ENCODE data around the gene GRN.

DNA sequence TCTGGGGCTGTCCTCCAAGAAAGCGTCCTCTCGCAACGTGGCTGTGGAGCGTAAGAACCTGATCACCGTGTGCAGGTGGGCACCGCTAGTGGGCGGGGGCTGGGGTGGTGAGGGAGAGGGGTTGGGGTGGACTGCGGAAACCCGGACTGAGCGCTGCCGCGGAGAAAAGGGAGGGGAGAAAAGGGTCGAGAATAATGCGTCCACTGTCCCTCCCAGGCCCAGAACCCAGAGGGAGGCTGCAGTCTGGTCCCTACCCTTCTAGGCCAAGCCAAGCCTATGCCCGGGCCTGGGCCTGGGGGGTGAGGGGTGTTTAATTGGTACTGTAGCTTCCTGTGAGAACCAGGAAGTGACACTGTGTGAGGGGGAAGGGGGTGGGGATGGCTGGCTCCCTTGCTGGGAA, 36.2 kb upstream of the GRN start:
- TF ChIP-seq FOXA1 (IDR thresholded peaks at IDR 0.05) (no peak), CTBP1 (IDR thresholded peaks at IDR 0.05; ENCODE audit: borderline replicate concordance) (no peak), FOXM1 (IDR thresholded peaks at IDR 0.05; ENCODE audit: borderline replicate concordance) (no peak), SP1 (IDR thresholded peaks at IDR 0.05) (no peak), SUZ12 (IDR thresholded peaks at IDR 0.05) (no peak), ELF4 (IDR thresholded peaks at IDR 0.05) (no peak), FOXK2 (IDR thresholded peaks at IDR 0.05) (no peak), HDGF (IDR thresholded peaks at IDR 0.05; ENCODE audit: borderline replicate concordance) (no peak)

Measured in HEK293T (cell line).